ENCODE measurements around the gene CAPN10. TPM values are rescaled to one million over a fixed set of nuclear protein-coding genes. Genes with fewer than 3 reads are reported as not detected.
"Not testable (repeated sequence)": the region's sequence is repeated elsewhere in the genome, so short reads cannot be mapped to it uniquely, and the experiment has no call there.

CAPN10 gene
- total and polyA plus RNA-seq, 5 donors: 21.2 to 44.3 (median 36.9) TPM

- WGBS: 61% methylated on average over 9 of the region's 9 CpGs
- DNase-seq (peak; percentile 31 to 68 (median 66)), ATAC-seq (no peak)
- H3K27me3 ChIP-seq (ENCODE audit: control insufficient read depth, insufficient read depth): no peaks in the 10 kb centered on the region
- intact Hi-C loops (cut with DNase I): no loop called here
- no peak overlapping the region for H3K27ac ChIP-seq (ENCODE audit: low read length)
- H3K9me3 ChIP-seq (ENCODE audit: control insufficient read depth, low read length): no peaks in the 10 kb centered on the region
- H3K4me1 ChIP-seq (ENCODE audit: control insufficient read depth, insufficient read depth, low read length): peaks cover 4% of the 10 kb centered on the region
- H3K4me3 ChIP-seq (ENCODE audit: low read length): no peak overlapping the region
Observed at GRCh38 chr2:240556553-240557100, 29.9 kb upstream of the CAPN10 start.

- ATAC-seq (no peak), DNase-seq (peak; percentile 27 to 64 (median 56))
- Histone ChIP-seq H3K9me3 (ENCODE audit: control insufficient read depth, low read length) (no peaks in the 10 kb centered on the region), H3K27ac (ENCODE audit: low read length) (no peak overlapping the region), H3K4me1 (ENCODE audit: control insufficient read depth, insufficient read depth, low read length) (peaks cover 4% of the 10 kb centered on the region), H3K27me3 (ENCODE audit: control insufficient read depth, insufficient read depth) (no peaks in the 10 kb centered on the region), H3K4me3 (ENCODE audit: low read length) (peak overlapping the region; percentile 47)
- intact Hi-C loops (cut with DNase I): no loop called here
- WGBS: 22% methylated on average over 51 of the region's 51 CpGs
Observed at GRCh38 chr2:240557101-240557751, 29.3 kb upstream of the CAPN10 start.

GRCh38 chr2:240557808-240558207, 28.7 kb upstream of the CAPN10 start, which contains the start of gene ANKMY1:
Gene ANKMY1 (minus strand): TSS chr2:240557988. CDS start chr2:240557335, 653 bp downstream.
- WGBS: 3% methylated on average over 47 of the region's 47 CpGs
- intact Hi-C loops (cut with DNase I): no loop called here
- peak; percentile 25 to 59 for ATAC-seq

GRCh38 chr2:240558236-240558761, 28.2 kb upstream of the CAPN10 start:
- Histone ChIP-seq H3K9me3 (ENCODE audit: control insufficient read depth, low read length) (no peaks in the 10 kb centered on the region), H3K4me3 (ENCODE audit: low read length) (no peak overlapping the region), H3K27me3 (ENCODE audit: control insufficient read depth, insufficient read depth) (no peaks in the 10 kb centered on the region), H3K4me1 (ENCODE audit: control insufficient read depth, insufficient read depth, low read length) (peaks cover 4% of the 10 kb centered on the region), H3K27ac (ENCODE audit: low read length) (no peak overlapping the region)
- ATAC-seq: no peak
- WGBS: 82% methylated on average over 18 of the region's 18 CpGs
- peak in 1 of 3 donors; percentile 18 for DNase-seq
- intact Hi-C loops (cut with DNase I): no loop called here

More at GRCh38 chr2:240557808-240558207, 28.7 kb upstream of the CAPN10 start, which contains the start of gene ANKMY1:
- Histone ChIP-seq H3K9me3 (ENCODE audit: control insufficient read depth, low read length) (no peaks in the 10 kb centered on the region), H3K27me3 (ENCODE audit: control insufficient read depth, insufficient read depth) (no peaks in the 10 kb centered on the region), H3K4me3 (ENCODE audit: low read length) (peak within 1 kb of the TSS; percentile 47), H3K27ac (ENCODE audit: low read length) (no peak within 1 kb of the TSS), H3K4me1 (ENCODE audit: control insufficient read depth, insufficient read depth, low read length) (peaks cover 4% of the 10 kb centered on the region)
- peak; percentile 86 to 92 (median 90) for DNase-seq

GRCh38 chr2:240559286-240559685, 27.2 kb upstream of the CAPN10 start:
- Histone ChIP-seq H3K27ac (ENCODE audit: low read length) (no peak overlapping the region), H3K4me1 (ENCODE audit: control insufficient read depth, insufficient read depth, low read length) (peaks cover 4% of the 10 kb centered on the region), H3K4me3 (ENCODE audit: low read length) (no peak overlapping the region), H3K9me3 (ENCODE audit: control insufficient read depth, low read length) (no peaks in the 10 kb centered on the region), H3K27me3 (ENCODE audit: control insufficient read depth, insufficient read depth) (no peaks in the 10 kb centered on the region)
- WGBS: 86% methylated on average over 3 of the region's 3 CpGs
- ATAC-seq: no peak
- no peak for DNase-seq
- intact Hi-C loops (cut with DNase I): no loop called here

GRCh38 chr2:240560084-240560479, 26.5 kb upstream of the CAPN10 start, which contains the start of gene DUSP28:
Gene DUSP28 (plus strand): TSS chr2:240560357. CDS start chr2:240560685, 328 bp downstream.
- peak within 1 kb of the TSS; percentile 76 for H3K4me3 ChIP-seq (ENCODE audit: low read length)
- DNase-seq (peak; percentile 95 to 98 (median 98)), ATAC-seq (peak; percentile 87 to 88)
- intact Hi-C loops (cut with DNase I): no loop called here
- peak within 1 kb of the TSS; percentile 97 for H3K27ac ChIP-seq (ENCODE audit: low read length)
- WGBS: under 1% methylated on average over 39 of the region's 39 CpGs
- no peaks in the 10 kb centered on the region for H3K9me3 ChIP-seq (ENCODE audit: control insufficient read depth, low read length)
- H3K27me3 ChIP-seq (ENCODE audit: control insufficient read depth, insufficient read depth): no peaks in the 10 kb centered on the region
- peaks cover 4% of the 10 kb centered on the region for H3K4me1 ChIP-seq (ENCODE audit: control insufficient read depth, insufficient read depth, low read length)

- Histone ChIP-seq H3K27ac (ENCODE audit: low read length) (peak overlapping the region; percentile 97), H3K4me1 (ENCODE audit: control insufficient read depth, insufficient read depth, low read length) (peaks cover 6% of the 10 kb centered on the region), H3K27me3 (ENCODE audit: control insufficient read depth, insufficient read depth) (no peaks in the 10 kb centered on the region), H3K4me3 (ENCODE audit: low read length) (peak overlapping the region; percentile 76), H3K9me3 (ENCODE audit: control insufficient read depth, low read length) (no peaks in the 10 kb centered on the region)
- DNase-seq (peak; percentile 100), ATAC-seq (peak; percentile 89 to 93)
- WGBS: under 1% methylated on average over 101 of the region's 101 CpGs
- intact Hi-C loops (cut with DNase I): no loop called here
Observed at GRCh38 chr2:240560480-240561324, 25.8 kb upstream of the CAPN10 start.

GRCh38 chr2:240561325-240561971, 25.1 kb upstream of the CAPN10 start:
- Histone ChIP-seq H3K9me3 (ENCODE audit: control insufficient read depth, low read length) (no peaks in the 10 kb centered on the region), H3K27me3 (ENCODE audit: control insufficient read depth, insufficient read depth) (no peaks in the 10 kb centered on the region), H3K27ac (ENCODE audit: low read length) (peak overlapping the region; percentile 97), H3K4me3 (ENCODE audit: low read length) (peak overlapping the region; percentile 68), H3K4me1 (ENCODE audit: control insufficient read depth, insufficient read depth, low read length) (peaks cover 6% of the 10 kb centered on the region)
- intact Hi-C loops (cut with DNase I): no loop called here
- ATAC-seq (no peak), DNase-seq (peak in 1 of 3 donors; percentile 40)
- 19% methylated on average over 14 of the region's 14 CpGs for WGBS

- ATAC-seq; intact Hi-C loops (cut with DNase I); H3K27me3 ChIP-seq (ENCODE audit: control insufficient read depth, insufficient read depth); H3K9me3 ChIP-seq (ENCODE audit: control insufficient read depth, low read length); H3K27ac ChIP-seq (ENCODE audit: low read length); H3K4me3 ChIP-seq (ENCODE audit: low read length): not testable (repeated sequence)
- peaks cover 17% of the 10 kb centered on the region for H3K4me1 ChIP-seq (ENCODE audit: control insufficient read depth, insufficient read depth, low read length)
- WGBS: 97% methylated on average over 17 of the region's 17 CpGs
- peak in 2 of 3 donors; percentile 28 to 47 for DNase-seq
Observed at GRCh38 chr2:240563231-240563630, 23.3 kb upstream of the CAPN10 start.

- WGBS: 95% methylated on average over 12 of the region's 12 CpGs
- H3K9me3 ChIP-seq (ENCODE audit: control insufficient read depth, low read length): no peaks in the 10 kb centered on the region
- DNase-seq (peak in 2 of 3 donors; percentile 36 to 48), ATAC-seq (no peak)
- H3K27ac ChIP-seq (ENCODE audit: low read length): no peak overlapping the region
- intact Hi-C loops (cut with DNase I): no loop called here
- H3K4me3 ChIP-seq (ENCODE audit: low read length): no peak overlapping the region
- H3K27me3 ChIP-seq (ENCODE audit: control insufficient read depth, insufficient read depth): no peaks in the 10 kb centered on the region
- peaks cover 17% of the 10 kb centered on the region for H3K4me1 ChIP-seq (ENCODE audit: control insufficient read depth, insufficient read depth, low read length)
Observed at GRCh38 chr2:240563951-240564560, 22.5 kb upstream of the CAPN10 start.

All from right cardiac atrium (tissue), 5 donors.